BE2C (cell line): Measurements from ENCODE around the gene SDHD. TPM values are rescaled to one million over a fixed set of nuclear protein-coding genes. Genes with fewer than 3 reads are reported as not detected.
A peak's percentile ranks its signal among the peaks of the same experiment; 100 is the strongest.
"Not testable (repeated sequence)": the region's sequence is repeated elsewhere in the genome, so short reads cannot be mapped to it uniquely, and the experiment has no call there.

Source experiments
- DNase-seq: peaks from one replicate; pipeline ENCODE4 v3.0.0-alpha.2; 2020
- H3K27me3 ChIP-seq: fragments of 250-450 bp; sonication (Bioruptor Pico); 2 replicates; pipeline ENCODE4 v1.5.1; 2020; ENCODE audit warnings: mild to moderate bottlenecking
- H3K36me3 ChIP-seq: fragments of 250-450 bp; sonication (Bioruptor Pico); 2 replicates; pipeline ENCODE4 v1.5.1; 2020; ENCODE audit warnings: mild to moderate bottlenecking
- H3K4me1 ChIP-seq: fragments of 250-450 bp; sonication (Bioruptor Pico); 2 replicates; pipeline ENCODE4 v1.5.1; 2020
- H3K4me3 ChIP-seq: 2 replicates; pipeline ENCODE4 v1.5.1; 2011; ENCODE audit warnings: low read depth, low read length
- H3K9me3 ChIP-seq: fragments of 250-450 bp; sonication (Bioruptor Pico); 2 replicates; pipeline ENCODE4 v1.5.1; 2020
- CTCF ChIP-seq: IDR thresholded peaks from 2 replicates; pipeline ENCODE4 v1.5.1; 2012; ENCODE audit warnings: mild to moderate bottlenecking, low read depth, low read length
- polyA plus RNA-seq: library from polyadenylated mRNA; unstranded; fragments of >200 nt; gene quantifications from one replicate; pipeline ENCODE4 v1.2.1, GENCODE V29; 2012; ENCODE audit warnings: low read depth, missing spikeins; ENCODE audit not compliant: insufficient read length, insufficient read depth

SDHD gene
- polyA plus RNA-seq = 194 TPM

GRCh38 chr11:112086422-112087191 is at the start of gene SDHD, which contains the start of gene TIMM8B:
TSS of gene SDHD (plus strand) at chr11:112086873. CDS start at chr11:112086908, 35 bp downstream.
TSS of gene TIMM8B (minus strand) at chr11:112086756. CDS start at chr11:112086723, 33 bp downstream.
- TF ChIP-seq CTCF = peak; percentile 25; the same call in 1 of the 2 replicates
- DNase-seq = peak; percentile 95
- peaks cover 79% of the 10 kb centered on the region for H3K36me3 ChIP-seq
- H3K4me1 ChIP-seq = no peaks in the 10 kb centered on the region; the same call in 1 of the 2 replicates
- peak within 1 kb of the TSS; percentile 91 for H3K4me3 ChIP-seq
- H3K27me3 ChIP-seq = no peaks in the 10 kb centered on the region
- H3K9me3 ChIP-seq = no peaks in the 10 kb centered on the region

- H3K36me3 ChIP-seq = peaks cover 72% of the 10 kb centered on the region
Measured at GRCh38 chr11:112037527-112037926, 49.1 kb upstream of the SDHD start.

GRCh38 chr11:112042161-112042960 is 44.3 kb upstream of the SDHD start:
- Histone ChIP-seq H3K4me1 (no peaks in the 10 kb centered on the region), H3K9me3 (no peaks in the 10 kb centered on the region), H3K36me3 (peaks cover 89% of the 10 kb centered on the region), H3K27me3 (no peaks in the 10 kb centered on the region; the same call in 1 of the 2 replicates), H3K4me3 (no peak overlapping the region)
- DNase-seq = no peak
- no peak for TF ChIP-seq CTCF

More at GRCh38 chr11:112037527-112037926, 49.1 kb upstream of the SDHD start:
- H3K9me3 ChIP-seq = no peaks in the 10 kb centered on the region
- TF ChIP-seq CTCF = no peak
- no peaks in the 10 kb centered on the region for H3K4me1 ChIP-seq
- no peaks in the 10 kb centered on the region; the same call in 1 of the 2 replicates for H3K27me3 ChIP-seq
- no peak for DNase-seq
- H3K4me3 ChIP-seq = no peak overlapping the region

GRCh38 chr11:112042961-112043304 is 43.7 kb upstream of the SDHD start:
- H3K36me3 ChIP-seq = peaks cover 89% of the 10 kb centered on the region
- no peaks in the 10 kb centered on the region for H3K4me1 ChIP-seq
- no peak for DNase-seq
- no peaks in the 10 kb centered on the region for H3K9me3 ChIP-seq
- TF ChIP-seq CTCF = no peak
- H3K27me3 ChIP-seq = no peaks in the 10 kb centered on the region; the same call in 1 of the 2 replicates
- no peak overlapping the region for H3K4me3 ChIP-seq

GRCh38 chr11:112044961-112045360 is 41.7 kb upstream of the SDHD start:
- no peak for TF ChIP-seq CTCF
- DNase-seq = no peak
- Histone ChIP-seq H3K4me1 (no peaks in the 10 kb centered on the region), H3K4me3 (no peak overlapping the region), H3K27me3 (no peaks in the 10 kb centered on the region; the same call in 1 of the 2 replicates), H3K36me3 (peaks cover 91% of the 10 kb centered on the region), H3K9me3 (no peaks in the 10 kb centered on the region)

GRCh38 chr11:112046647-112047046 is 40.0 kb upstream of the SDHD start:
- not testable (repeated sequence) for H3K4me1 ChIP-seq, H3K9me3 ChIP-seq, H3K4me3 ChIP-seq, DNase-seq, H3K27me3 ChIP-seq
- peaks cover 91% of the 10 kb centered on the region for H3K36me3 ChIP-seq

GRCh38 chr11:112048256-112048655 is 38.4 kb upstream of the SDHD start:
- H3K4me3 ChIP-seq, DNase-seq, H3K9me3 ChIP-seq, H3K4me1 ChIP-seq, H3K27me3 ChIP-seq: not testable (repeated sequence)
- H3K36me3 ChIP-seq = peaks cover 91% of the 10 kb centered on the region
